Activated CD8-positive, alpha-beta memory T cell treated with anti-CD3 and anti-CD28 coated beads, Interleukin-2, amount 50 U/mL, for 24 hours (primary cell): Measurements from ENCODE around the gene BIRC3.

Experiments
- DNase-seq: peaks from one replicate; pipeline ENCODE4 v3.0.0-alpha.2; 2020; ENCODE audit errors: extremely low read depth

Gene BIRC3

GRCh38 chr11:102317099-102317767 lies at the start of gene BIRC3:
TSS of gene BIRC3 (plus strand) at chr11:102317484. CDS start at chr11:102324510, 7,026 bp downstream.
- peak; percentile 89 for DNase-seq

DNA sequence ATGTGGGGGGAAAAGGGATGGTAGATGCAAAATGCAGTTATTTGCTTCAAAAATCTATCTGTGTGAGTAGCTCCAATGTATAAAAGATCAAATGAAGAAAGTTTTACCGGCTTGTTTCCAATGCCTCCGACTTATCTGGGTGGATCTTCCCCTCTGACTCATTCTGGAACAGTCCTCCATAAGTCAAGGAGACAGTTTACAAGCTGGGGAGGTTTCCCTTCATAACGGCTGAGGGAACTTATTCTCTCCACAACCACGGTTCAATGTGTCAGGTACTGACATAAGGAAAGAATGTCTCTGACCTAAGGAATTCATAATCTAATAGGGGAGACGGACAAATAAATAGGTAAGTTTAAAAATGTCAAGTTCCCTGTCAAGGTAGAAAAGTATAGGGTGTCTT lies 49.7 kb upstream of the BIRC3 start:
- no peak for DNase-seq

GRCh38 chr11:102268083-102268984 lies 49.0 kb upstream of the BIRC3 start:
- peak; percentile 26 for DNase-seq

GRCh38 chr11:102268985-102269470 lies 48.3 kb upstream of the BIRC3 start:
- no peak for DNase-seq

GRCh38 chr11:102269927-102270326 lies 47.4 kb upstream of the BIRC3 start:
- no peak for DNase-seq

DNA sequence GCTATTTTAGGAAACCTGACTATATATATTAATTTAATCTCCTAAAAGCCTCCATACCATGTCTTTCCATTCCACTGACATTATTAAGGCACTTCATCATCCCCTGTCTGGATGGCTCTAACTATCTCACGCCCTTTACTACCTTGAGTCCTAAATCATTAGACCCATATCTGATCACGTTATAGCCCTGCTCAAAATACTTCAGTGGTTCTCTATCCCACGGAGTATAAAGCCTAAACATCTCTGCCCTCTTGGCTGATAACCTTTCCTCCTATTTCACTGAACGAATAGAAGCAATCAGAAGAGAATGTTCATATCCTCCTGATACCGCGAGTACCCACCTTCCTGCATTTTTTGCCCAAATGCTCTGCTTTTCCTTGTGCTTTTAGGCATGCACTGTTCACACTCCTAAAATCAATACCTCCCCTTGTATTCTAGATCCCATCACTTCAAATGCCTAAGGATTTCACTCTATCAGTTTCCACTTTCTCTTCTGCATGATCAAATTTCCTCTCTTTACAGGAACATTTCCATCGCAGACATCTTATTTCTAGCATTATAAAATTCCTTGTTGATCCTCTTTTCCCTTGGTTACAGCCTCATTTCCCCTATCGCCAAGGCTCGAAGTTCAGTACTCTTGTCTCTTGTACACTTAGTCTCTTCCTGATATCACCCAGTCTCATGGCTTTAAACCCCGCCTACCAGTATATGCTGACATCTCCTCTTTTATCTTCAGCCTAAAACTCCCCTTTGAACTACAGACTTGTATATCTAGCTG lies 45.0 kb upstream of the BIRC3 start:
- DNase-seq = no peak

- DNase-seq = no peak
Observed at GRCh38 chr11:102274628-102275027, 42.7 kb upstream of the BIRC3 start.

GRCh38 chr11:102276362-102276761 lies 40.9 kb upstream of the BIRC3 start:
- no peak for DNase-seq

DNA sequence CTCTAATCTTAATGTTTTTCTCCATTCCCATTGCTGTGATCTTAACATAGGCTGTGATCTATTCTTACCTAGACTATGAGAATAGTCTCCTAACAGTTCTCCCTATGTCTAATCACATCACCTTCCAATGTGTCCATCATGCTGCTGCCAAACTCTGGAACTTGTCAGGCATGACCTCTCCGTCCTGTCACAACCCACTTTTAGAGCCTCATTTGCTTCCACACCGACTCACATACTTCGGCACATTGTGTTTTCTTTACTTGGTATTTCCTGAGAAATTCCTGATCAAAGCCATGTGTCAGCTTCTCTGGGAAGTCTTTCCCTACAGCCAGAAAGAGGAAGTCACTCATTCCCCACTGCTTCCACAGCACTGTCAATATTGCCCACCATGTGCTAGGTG lies 40.5 kb upstream of the BIRC3 start:
- DNase-seq = no peak

DNA sequence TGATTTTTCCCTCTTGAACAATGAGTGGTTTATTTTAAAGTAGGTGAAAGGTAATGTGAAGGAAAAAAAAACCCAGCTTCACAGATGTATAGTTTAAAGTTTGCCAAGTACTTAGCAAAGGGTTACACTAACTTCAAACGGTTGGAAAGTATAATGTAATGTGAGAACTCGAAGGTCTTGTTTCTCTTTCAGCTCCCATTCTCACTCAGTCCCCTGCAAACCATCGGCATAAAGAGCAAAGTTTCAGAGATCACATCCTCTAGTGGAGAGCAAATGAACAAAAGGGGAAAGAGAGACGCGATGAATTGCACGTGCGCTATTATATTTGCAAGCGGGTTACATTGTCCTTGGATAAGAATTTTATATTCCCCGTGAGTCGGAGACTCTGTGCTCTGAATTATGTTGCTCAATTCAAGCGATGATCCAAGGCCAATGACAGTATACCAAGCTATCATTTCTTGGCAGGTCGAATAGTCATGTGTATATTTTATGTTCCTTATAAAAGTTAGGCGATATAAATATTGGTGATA lies 37.6 kb upstream of the BIRC3 start:
- no peak for DNase-seq

DNA sequence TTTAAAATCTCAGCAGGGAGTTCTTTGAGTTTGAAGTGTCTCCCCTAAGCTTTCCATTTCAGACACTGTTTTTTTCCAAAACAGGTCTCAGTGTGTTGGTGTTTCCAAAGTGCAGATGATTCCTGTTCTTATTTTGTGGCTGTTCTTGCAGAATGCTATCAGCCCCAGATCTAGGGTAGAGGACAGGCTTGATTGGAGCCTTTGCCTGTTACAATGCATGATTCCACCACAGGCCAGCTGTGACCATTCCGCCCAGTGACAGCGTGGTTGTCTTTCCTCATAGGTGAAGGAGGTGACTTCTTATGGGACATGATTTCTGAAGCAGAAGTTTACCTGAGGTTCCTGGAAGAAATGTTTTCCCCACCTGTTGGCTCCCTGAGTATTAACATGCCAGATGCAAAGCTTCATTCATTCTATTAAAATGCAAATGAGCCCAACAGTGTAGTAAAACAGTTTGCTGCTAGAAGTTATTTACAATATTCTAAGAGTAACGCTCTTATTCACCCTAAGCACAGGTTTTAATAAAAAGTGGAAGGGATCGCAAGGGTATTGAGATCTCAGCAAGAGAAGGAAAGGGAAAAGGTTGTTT lies 36.9 kb upstream of the BIRC3 start:
- DNase-seq = no peak

- no peak for DNase-seq
Observed at GRCh38 chr11:102283116-102283485, 34.2 kb upstream of the BIRC3 start.

DNA sequence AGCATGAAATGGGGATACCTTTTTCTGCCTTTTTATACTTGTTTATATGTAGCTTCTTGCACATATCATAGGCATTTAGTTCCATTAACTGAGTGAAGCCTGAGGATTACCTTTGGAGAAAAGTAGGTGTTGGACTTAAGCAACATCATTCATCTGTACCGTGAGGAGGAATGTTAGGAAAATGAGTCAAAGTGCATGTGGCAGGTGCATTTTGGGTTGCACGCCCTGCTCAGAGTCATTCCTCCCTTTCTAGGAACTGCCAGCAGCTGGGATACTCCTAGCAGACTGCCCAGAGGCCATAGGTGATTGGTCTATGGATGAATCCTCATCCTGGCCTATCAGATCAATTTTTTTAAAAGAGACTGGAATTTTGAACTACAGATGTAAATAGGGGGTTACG lies 33.3 kb upstream of the BIRC3 start:
- no peak for DNase-seq

- DNase-seq = no peak
Observed at GRCh38 chr11:102286292-102286691, 31.0 kb upstream of the BIRC3 start.

GRCh38 chr11:102287964-102288724 lies 29.1 kb upstream of the BIRC3 start:
- DNase-seq = no peak

- DNase-seq = no peak
Observed at GRCh38 chr11:102288725-102289083, 28.6 kb upstream of the BIRC3 start.

DNA sequence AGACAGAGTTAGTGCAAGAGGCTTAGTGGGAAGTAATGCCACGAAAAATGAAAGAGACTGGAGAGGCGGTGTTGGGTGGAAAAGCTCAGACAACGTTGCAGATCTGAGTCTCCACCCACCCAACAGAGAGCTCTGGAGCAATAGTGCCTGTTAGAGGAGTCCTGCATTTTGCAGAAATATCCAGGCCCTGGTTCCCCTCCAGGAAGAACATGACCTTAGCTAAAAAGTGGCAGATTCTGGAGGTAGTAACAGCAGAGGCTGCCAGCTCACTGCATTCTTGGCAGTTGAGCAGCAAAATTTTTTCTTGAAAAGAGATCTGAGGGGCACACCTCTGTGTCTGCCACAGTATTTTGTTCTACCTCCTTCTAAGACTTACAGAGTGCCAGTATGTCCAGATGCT lies 27.7 kb upstream of the BIRC3 start:
- DNase-seq = no peak

DNA sequence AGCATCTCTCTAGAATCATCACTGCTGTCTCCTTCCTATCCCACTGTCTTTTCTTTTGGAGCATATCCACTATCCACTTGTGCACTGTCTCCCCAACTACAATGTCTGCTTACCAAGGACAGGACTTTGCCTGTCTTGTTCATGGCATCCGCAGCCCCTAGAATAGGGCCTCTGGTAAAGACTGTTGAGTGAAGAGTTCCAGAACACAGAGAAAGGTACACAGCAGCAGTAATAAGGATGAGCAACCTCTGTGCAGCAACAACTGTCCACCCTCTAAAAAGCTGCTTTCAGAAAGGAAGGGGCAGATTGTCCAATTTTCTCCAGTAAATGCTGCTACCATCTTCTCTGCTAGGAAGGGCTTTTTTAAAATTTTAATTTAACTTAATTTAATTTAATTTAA lies 25.5 kb upstream of the BIRC3 start:
- DNase-seq = no peak

DNA sequence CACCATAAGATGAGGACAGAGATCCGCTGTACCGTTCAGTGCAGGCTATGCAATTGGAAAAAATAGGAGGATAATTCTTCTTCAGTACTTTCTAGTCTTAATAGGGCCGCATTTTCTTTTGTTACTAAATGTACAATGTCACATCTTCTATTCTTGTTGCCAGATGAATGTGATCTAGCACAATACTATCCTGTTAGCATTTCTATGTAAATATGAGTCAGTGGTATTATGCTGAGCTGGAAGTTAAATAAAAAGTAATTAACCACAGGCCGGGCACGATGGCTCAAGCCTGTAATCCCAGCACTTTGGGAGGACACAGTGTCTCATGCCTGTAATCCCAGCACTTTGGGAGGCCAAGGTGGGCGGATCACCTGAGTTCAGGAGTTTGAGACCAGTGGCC lies 24.4 kb upstream of the BIRC3 start:
- DNase-seq = no peak

- DNase-seq = no peak
Observed at GRCh38 chr11:102293873-102294601, 23.2 kb upstream of the BIRC3 start.
